Osteoblast (primary cell): Measurements from ENCODE around the gene F2R. TPM values are rescaled to one million over a fixed set of nuclear protein-coding genes. Genes with fewer than 3 reads are reported as not detected.
"Not testable (repeated sequence)": the region's sequence is repeated elsewhere in the genome, so short reads cannot be mapped to it uniquely, and the experiment has no call there.

Experiments
- DNase-seq: peaks from one replicate; pipeline ENCODE4 v3.0.0; 2011; ENCODE audit warnings: low spot score, mixed read lengths; ENCODE audit not compliant: insufficient read length; ENCODE audit errors: missing footprints
- H2AFZ ChIP-seq: 2 replicates; pipeline ENCODE4 v1.6.0; 2011; ENCODE audit warnings: mild to moderate bottlenecking, low read length
- H3K27ac ChIP-seq: 2 replicates; pipeline ENCODE4 v1.5.1; 2011; ENCODE audit warnings: mild to moderate bottlenecking, low read depth, low read length, moderate library complexity
- H3K27me3 ChIP-seq: 2 replicates; pipeline ENCODE4 v1.6.0; 2012; ENCODE audit warnings: mild to moderate bottlenecking, control low read depth, inconsistent platforms, low read length, moderate library complexity; ENCODE audit not compliant: insufficient read depth
- H3K36me3 ChIP-seq: 2 replicates; pipeline ENCODE4 v1.5.1; 2011; ENCODE audit warnings: mild to moderate bottlenecking, low read length, control low read depth, moderate library complexity; ENCODE audit not compliant: insufficient read depth
- H3K4me1 ChIP-seq: 2 replicates; pipeline ENCODE4 v1.5.1; 2011; ENCODE audit warnings: mild to moderate bottlenecking, low read length, control low read depth, moderate library complexity; ENCODE audit not compliant: insufficient read depth
- H3K4me2 ChIP-seq: 2 replicates; pipeline ENCODE4 v1.6.0; 2011; ENCODE audit warnings: mild to moderate bottlenecking, low read length; ENCODE audit not compliant: insufficient read depth
- H3K4me3 ChIP-seq: fragments of 200-600 bp; sonication (generic); 3 replicates; pipeline ENCODE4 v1.5.1; 2012; ENCODE audit warnings: mild to moderate bottlenecking, low read length, inconsistent platforms; ENCODE audit not compliant: insufficient read depth
- H3K79me2 ChIP-seq: 2 replicates; pipeline ENCODE4 v1.6.0; 2012; ENCODE audit warnings: mild to moderate bottlenecking, low read length, control low read depth, inconsistent platforms; ENCODE audit not compliant: insufficient read depth
- H3K9me3 ChIP-seq: 2 replicates; pipeline ENCODE4 v1.5.1; 2011; ENCODE audit warnings: low read depth, low read length, control low read depth
- H4K20me1 ChIP-seq: 2 replicates; pipeline ENCODE4 v1.6.0; 2012; ENCODE audit warnings: mild to moderate bottlenecking, low read length, control low read depth; ENCODE audit not compliant: insufficient read depth
- total RNA-seq: library from RNA; depleted of rRNA; stranded (reverse); fragments of >200 nt; gene quantifications from 2 replicates; pipeline ENCODE4 v1.2.3, GENCODE V29; 2012
- TF ChIP-seq, protein P1 (sequence below): IDR thresholded peaks from 2 replicates; pipeline ENCODE4 v1.5.1; 2011; ENCODE audit warnings: mild to moderate bottlenecking, low read depth, low read length, moderate library complexity; ENCODE audit errors: extremely low read depth

Gene F2R
- total RNA-seq, 1 donor, result 38.7 TPM

DNA sequence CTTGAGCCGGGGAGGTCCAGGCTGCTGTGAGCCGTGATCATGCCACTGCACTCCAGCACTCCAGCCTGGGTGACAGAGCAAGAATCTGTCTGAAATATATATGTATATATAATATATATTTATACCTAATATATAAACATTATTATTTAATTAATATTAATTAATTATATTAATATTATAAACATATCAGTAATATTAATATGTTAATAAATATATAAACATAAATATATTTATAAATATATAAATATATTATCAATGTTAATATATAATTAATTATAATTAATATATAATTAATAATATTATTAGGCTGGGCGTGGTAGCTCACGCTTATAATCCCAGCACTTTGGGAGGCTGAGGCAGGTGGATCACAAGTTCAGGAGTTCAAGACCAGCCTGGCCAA lies 41.1 kb downstream of the F2R start:
- no peak overlapping the region for H3K4me3 ChIP-seq
- TF ChIP-seq, protein P1, sequence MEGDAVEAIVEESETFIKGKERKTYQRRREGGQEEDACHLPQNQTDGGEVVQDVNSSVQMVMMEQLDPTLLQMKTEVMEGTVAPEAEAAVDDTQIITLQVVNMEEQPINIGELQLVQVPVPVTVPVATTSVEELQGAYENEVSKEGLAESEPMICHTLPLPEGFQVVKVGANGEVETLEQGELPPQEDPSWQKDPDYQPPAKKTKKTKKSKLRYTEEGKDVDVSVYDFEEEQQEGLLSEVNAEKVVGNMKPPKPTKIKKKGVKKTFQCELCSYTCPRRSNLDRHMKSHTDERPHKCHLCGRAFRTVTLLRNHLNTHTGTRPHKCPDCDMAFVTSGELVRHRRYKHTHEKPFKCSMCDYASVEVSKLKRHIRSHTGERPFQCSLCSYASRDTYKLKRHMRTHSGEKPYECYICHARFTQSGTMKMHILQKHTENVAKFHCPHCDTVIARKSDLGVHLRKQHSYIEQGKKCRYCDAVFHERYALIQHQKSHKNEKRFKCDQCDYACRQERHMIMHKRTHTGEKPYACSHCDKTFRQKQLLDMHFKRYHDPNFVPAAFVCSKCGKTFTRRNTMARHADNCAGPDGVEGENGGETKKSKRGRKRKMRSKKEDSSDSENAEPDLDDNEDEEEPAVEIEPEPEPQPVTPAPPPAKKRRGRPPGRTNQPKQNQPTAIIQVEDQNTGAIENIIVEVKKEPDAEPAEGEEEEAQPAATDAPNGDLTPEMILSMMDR, result no peak
- DNase-seq, result no peak
- no peaks in the 10 kb centered on the region for H3K4me1 ChIP-seq
- no peaks in the 10 kb centered on the region for H3K79me2 ChIP-seq
- H3K4me2 ChIP-seq, result no peak overlapping the region
- no peaks in the 10 kb centered on the region for H3K9me3 ChIP-seq
- no peaks in the 10 kb centered on the region for H4K20me1 ChIP-seq
- no peaks in the 10 kb centered on the region for H3K36me3 ChIP-seq
- no peak overlapping the region for H2AFZ ChIP-seq
- H3K27me3 ChIP-seq, result no peaks in the 10 kb centered on the region
- no peak overlapping the region for H3K27ac ChIP-seq

DNA sequence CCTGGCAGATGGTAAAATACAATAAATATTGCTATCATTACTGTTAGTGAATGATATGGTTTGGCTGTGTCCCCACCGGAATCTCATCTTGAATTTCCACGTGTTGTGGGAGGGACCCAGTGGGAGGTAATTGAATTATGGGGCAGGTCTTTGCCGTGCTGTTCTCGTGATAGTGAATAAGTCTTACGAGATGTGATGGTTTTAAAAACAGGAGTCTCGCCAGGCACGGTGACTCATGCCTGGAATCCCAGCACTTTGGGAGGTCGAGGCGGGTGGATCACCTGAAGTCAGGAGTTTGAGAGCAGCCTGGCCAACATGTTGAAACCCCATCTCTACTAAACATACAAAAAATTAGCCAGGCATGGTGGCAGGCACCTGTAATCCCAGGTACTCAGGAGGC lies 45.2 kb downstream of the F2R start:
- H3K27me3 ChIP-seq, H3K9me3 ChIP-seq, H2AFZ ChIP-seq, H4K20me1 ChIP-seq, H3K4me3 ChIP-seq, H3K27ac ChIP-seq, H3K36me3 ChIP-seq, DNase-seq, H3K79me2 ChIP-seq, H3K4me2 ChIP-seq: not testable (repeated sequence)
- H3K4me1 ChIP-seq, result peaks cover 12% of the 10 kb centered on the region

DNA sequence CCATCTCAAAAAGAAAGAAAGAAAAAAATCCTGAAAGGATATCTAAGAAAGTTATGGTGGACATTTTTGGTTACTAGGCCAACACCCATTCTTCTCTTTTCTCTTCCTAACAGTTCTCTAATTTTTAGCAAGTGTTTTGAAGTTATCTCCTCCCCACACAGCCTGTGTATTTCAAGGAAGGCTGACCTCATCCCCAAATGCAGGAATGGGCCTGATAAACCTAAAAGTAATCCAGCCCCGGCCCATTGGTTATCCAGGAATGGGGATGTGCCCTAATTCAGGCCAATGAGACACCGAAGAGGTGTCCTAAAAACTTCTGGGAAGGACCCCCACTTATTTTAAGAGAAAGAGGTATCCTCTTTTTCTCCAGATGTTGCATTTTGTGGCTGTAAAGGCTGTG lies 46.6 kb downstream of the F2R start:
- Histone ChIP-seq H4K20me1 (no peaks in the 10 kb centered on the region), H3K9me3 (no peaks in the 10 kb centered on the region), H3K4me2 (no peak overlapping the region), H2AFZ (no peak overlapping the region), H3K4me1 (peaks cover 13% of the 10 kb centered on the region), H3K79me2 (no peaks in the 10 kb centered on the region), H3K36me3 (no peaks in the 10 kb centered on the region), H3K27ac (no peak overlapping the region), H3K27me3 (no peaks in the 10 kb centered on the region), H3K4me3 (no peak overlapping the region)
- DNase-seq, result no peak
- TF ChIP-seq, protein P1, result no peak

DNA sequence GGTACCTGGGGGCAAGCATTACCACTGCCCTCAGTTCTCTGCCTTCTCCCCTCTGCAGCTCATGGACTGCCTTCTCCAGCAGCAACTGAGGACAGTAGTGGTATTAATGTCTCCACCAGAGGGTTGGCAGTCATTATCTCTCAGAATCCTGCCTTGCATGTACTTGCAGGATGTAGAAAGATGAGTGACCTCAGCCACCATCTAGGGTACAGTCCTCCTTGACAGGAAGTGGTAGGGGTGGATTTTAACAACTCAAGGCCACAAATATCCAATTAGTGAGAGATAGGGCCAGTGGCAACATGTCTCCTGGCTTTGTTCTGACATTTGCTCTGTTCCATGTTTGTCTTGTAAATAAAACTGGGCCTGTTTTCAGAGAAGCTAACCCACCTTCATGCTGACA lies 47.2 kb downstream of the F2R start:
- Histone ChIP-seq H3K36me3 (no peaks in the 10 kb centered on the region), H3K27me3 (no peaks in the 10 kb centered on the region), H3K79me2 (no peaks in the 10 kb centered on the region), H2AFZ (no peak overlapping the region), H3K27ac (no peak overlapping the region), H3K4me2 (no peak overlapping the region), H3K4me3 (no peak overlapping the region), H3K4me1 (peaks cover 13% of the 10 kb centered on the region), H3K9me3 (no peaks in the 10 kb centered on the region), H4K20me1 (no peaks in the 10 kb centered on the region)
- TF ChIP-seq, protein P1, result no peak
- DNase-seq, result no peak
